ENCODE data around the gene KANSL3. TPM values are rescaled to one million over a fixed set of nuclear protein-coding genes. Genes with fewer than 3 reads are reported as not detected.

KANSL3 gene
- total and polyA plus RNA-seq, 9 of the 15 experiments (the other 6 are each of a cell fraction or from before 2014, with no cell fraction given) = 11.3 to 43.7 (median 27.9) TPM

- Histone ChIP-seq H3K27ac (ENCODE audit: extremely low read depth, low read depth, low read length) (no peak overlapping the region), H3K36me3 (ENCODE audit: control insufficient read depth, insufficient read depth, low read length) (no peaks in the 10 kb centered on the region), H3K79me2 (ENCODE audit: control insufficient read depth, insufficient read depth, low read length) (no peaks in the 10 kb centered on the region), H3K9ac (ENCODE audit: insufficient read depth in 1 of 2, low read depth in 2 of 2, low read length in 2 of 2) (no peak overlapping the region), H3K4me2 (ENCODE audit: insufficient read depth, low read length) (no peak overlapping the region), H2AFZ (ENCODE audit: low read depth, low read length) (no peak overlapping the region), H3K27me3 (ENCODE audit: control insufficient read depth in 2 of 2, insufficient read depth in 2 of 2, low read length in 2 of 2) (peaks cover 15 to 27% of the 10 kb centered on the region in 2 experiments; a peak in 4 of 5 replicates), H3K9me3 (replicated peaks; ENCODE audit: control insufficient read depth, insufficient read depth, low read depth, low read length) (no peaks in the 10 kb centered on the region; the same call in 1 of the 2 replicates), H3K4me3 (no peak overlapping the region), H4K20me1 (replicated peaks; ENCODE audit: control insufficient read depth, insufficient read depth, low read length) (no peaks in the 10 kb centered on the region), H3K4me1 (replicated peaks in 1 of 2; ENCODE audit: control insufficient read depth in 2 of 2, insufficient read depth in 2 of 2, low read length in 2 of 2) (no peaks in the 10 kb centered on the region), H3K9me1 (ENCODE audit: control insufficient read depth, insufficient read depth, low read length) (no peaks in the 10 kb centered on the region)
- CTCF ChIA-PET (ENCODE audit: low intra/inter-chr PET ratio) = no interaction called here
- FAIRE-seq = no peak
- in situ Hi-C loops (cut with MboI) = no loop called here
- DNase-seq (ENCODE audit: extremely low read depth in 1 of 4, low spot score in 3 of 4) = no peak
- POLR2A ChIA-PET = interaction anchor here (0.7 kb wide), 1 partner anchor 19 kb away, joined by 4 read pairs; no protein-coding TSS in a partner anchor
- BruUV-seq (replicated peaks) = no TSS peak
- intact Hi-C loops (cut with micrococcal nuclease) = no loop called here
- no peak for ATAC-seq
- TF ChIP-seq HMG20B (CRISPR knock-in tag; IDR thresholded peaks at IDR 0.05) (no peak), NFYB (IDR thresholded peaks at IDR 0.05; ENCODE audit: extremely low read depth, insufficient read length) (no peak), HDAC8 (tag; IDR thresholded peaks at IDR 0.05) (no peak), ETV1 (tag; conservative IDR thresholded peaks at IDR 0.05; ENCODE audit: low read depth) (no peak), MEF2A (IDR thresholded peaks at IDR 0.05; ENCODE audit: control insufficient read depth, low read depth, low read length) (no peak), HSF4 (CRISPR knock-in tag; IDR thresholded peaks at IDR 0.05; ENCODE audit: borderline replicate concordance) (no peak), CHAMP1 (IDR thresholded peaks at IDR 0.05) (no peak), FOSL1 (tag; conservative IDR thresholded peaks at IDR 0.05) (no peak), TAF15 (IDR thresholded peaks at IDR 0.05; ENCODE audit: low read depth, low read length) (no peak), SETDB1 (IDR thresholded peaks at IDR 0.05; ENCODE audit: low read length) (no peak), MCM2 (IDR thresholded peaks at IDR 0.05; ENCODE audit: low read depth) (no peak), MNT (conservative IDR thresholded peaks at IDR 0.05) (no peak), ID3 (CRISPR knock-in tag; IDR thresholded peaks at IDR 0.05) (no peak), ID3 (tag; IDR thresholded peaks at IDR 0.05) (no peak), ARNT (IDR thresholded peaks at IDR 0.05) (no peak), RBM14 (IDR thresholded peaks at IDR 0.05; ENCODE audit: borderline replicate concordance, insufficient read depth, low read depth, low read length) (no peak)
- WGBS (ENCODE audit: insufficient coverage, low coverage, missing lambda C conversion rate) = 23% methylated on average over 5 of the region's 6 CpGs
These were observed 9.6 kb upstream of the KANSL3 start for GRCh38 chr2:96647681-96648080.

All from K562 (cell line).